Ishikawa (cell line): ENCODE data around the gene LRFN4.

ENCODE experiments used
- CEBPB ChIP-seq: IDR thresholded peaks from 2 replicates; pipeline ENCODE4 v1.6.1; 2012
- EGR1 ChIP-seq: IDR thresholded peaks from 2 replicates; pipeline ENCODE4 v1.6.1; 2012
- EP300 ChIP-seq: IDR thresholded peaks from 2 replicates; pipeline ENCODE4 v1.6.1; 2012; ENCODE audit warnings: borderline replicate concordance
- FOXM1 ChIP-seq: IDR thresholded peaks from 2 replicates; pipeline ENCODE4 v1.6.1; 2012; ENCODE audit warnings: low read depth, borderline replicate concordance
- MAX ChIP-seq: IDR thresholded peaks from 2 replicates; pipeline ENCODE4 v1.6.1; 2012
- NFIC ChIP-seq: IDR thresholded peaks from 2 replicates; pipeline ENCODE4 v1.6.1; 2012
- TAF1 ChIP-seq: IDR thresholded peaks from 2 replicates; pipeline ENCODE4 v1.6.1; 2012; ENCODE audit warnings: low read depth, mild to moderate bottlenecking
- TEAD4 ChIP-seq: IDR thresholded peaks from 2 replicates; pipeline ENCODE4 v1.6.1; 2012
- YY1 ChIP-seq: IDR thresholded peaks from 2 replicates; pipeline ENCODE4 v1.6.1; 2012; ENCODE audit warnings: low read depth

DNA sequence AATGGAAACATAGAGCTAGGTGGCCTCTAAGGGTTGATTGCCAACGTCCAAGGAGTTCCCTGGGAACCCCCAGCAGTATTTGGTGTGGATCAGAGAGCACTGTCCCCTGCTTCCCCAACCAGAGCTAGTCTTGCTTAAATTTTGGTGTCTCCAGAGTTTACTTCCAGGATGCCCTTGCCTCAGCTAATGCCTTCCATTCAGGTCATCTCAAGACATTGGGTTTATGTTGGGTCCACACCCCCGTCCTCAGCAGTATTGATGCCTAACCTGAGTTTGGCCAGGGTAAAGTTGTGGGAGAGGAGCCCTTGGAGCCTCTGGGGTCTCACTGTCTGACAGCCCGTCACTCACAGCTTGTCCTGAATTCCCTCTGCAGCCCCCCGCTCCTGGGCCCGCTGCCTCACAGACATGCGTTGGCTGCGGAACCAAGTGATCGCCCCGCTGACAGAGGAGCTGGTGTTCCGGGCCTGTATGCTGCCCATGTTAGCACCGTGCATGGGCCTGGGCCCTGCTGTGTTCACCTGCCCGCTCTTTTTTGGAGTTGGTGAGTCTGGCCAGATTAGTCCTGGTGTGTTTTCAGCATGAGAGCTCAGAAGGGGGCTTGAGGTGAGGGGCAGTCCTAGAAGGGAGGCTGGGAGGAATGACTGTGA is 12.2 kb upstream of the LRFN4 start:
- no peak for TF ChIP-seq CEBPB
- TF ChIP-seq TAF1: no peak
- no peak for TF ChIP-seq EP300
- TF ChIP-seq EGR1: no peak
- no peak for TF ChIP-seq NFIC
- no peak for TF ChIP-seq YY1
- TF ChIP-seq TEAD4: no peak
- TF ChIP-seq MAX: no peak
- no peak for TF ChIP-seq FOXM1
